Keratinocyte (primary cell): ENCODE results near the gene DNAJB4. TPM values are rescaled to one million over a fixed set of nuclear protein-coding genes. Genes with fewer than 3 reads are reported as not detected.

Source experiments
- DNase-seq: peaks from one replicate; pipeline ENCODE4 v3.0.0-alpha.2; 2011; ENCODE audit warnings: low read depth, missing footprints, low spot score
- FAIRE-seq: peaks from 2 replicates; lab custom pipeline; 2011; peaks lifted over from hg19 to GRCh38; lab: Jason Lieb, UNC
- H2AFZ ChIP-seq: 2 replicates; pipeline ENCODE4 v1.6.0; 2012; ENCODE audit warnings: low read length, control low read depth, inconsistent platforms; ENCODE audit not compliant: control insufficient read depth
- H3K27ac ChIP-seq: 2 replicates; pipeline ENCODE4 v1.5.1; 2011; ENCODE audit warnings: low read length; ENCODE audit not compliant: control insufficient read depth, insufficient read depth
- H3K27me3 ChIP-seq: 3 replicates; pipeline ENCODE4 v1.6.0; 2011; ENCODE audit warnings: low read length; ENCODE audit not compliant: control insufficient read depth, insufficient read depth; ENCODE audit errors: extremely low read depth
- H3K36me3 ChIP-seq, 2 experiments: 2 replicates in 1 of 2; 3 replicates in 1 of 2; pipeline ENCODE4 v1.5.1; 2011; ENCODE audit warnings: low read length in 2 of 2, mild to moderate bottlenecking in 1 of 2; ENCODE audit not compliant: control insufficient read depth in 2 of 2, insufficient read depth in 2 of 2; ENCODE audit errors: extremely low read depth in 1 of 2
- H3K4me1 ChIP-seq: 3 replicates; pipeline ENCODE4 v1.5.1; 2011; ENCODE audit warnings: low read length; ENCODE audit not compliant: control insufficient read depth, insufficient read depth; ENCODE audit errors: extremely low read depth
- H3K4me2 ChIP-seq: 3 replicates; pipeline ENCODE4 v1.6.0; 2011; ENCODE audit warnings: low read depth, low read length; ENCODE audit not compliant: control insufficient read depth, insufficient read depth; ENCODE audit errors: extremely low read depth
- H3K4me3 ChIP-seq, 3 experiments: fragments of 200-600 bp in 1 of 3; sonication (generic) in 1 of 3; 2 replicates in 2 of 3; 3 replicates in 1 of 3; pipeline ENCODE4 v1.5.1; 2011 to 2016; ENCODE audit warnings: low read length in 3 of 3, mild to moderate bottlenecking in 3 of 3, control low read depth in 2 of 3, inconsistent platforms in 1 of 3, low read depth in 1 of 3, mixed read lengths in 1 of 3, mixed run types in 1 of 3, moderate library complexity in 1 of 3; ENCODE audit not compliant: control insufficient read depth in 2 of 3, insufficient read depth in 2 of 3; ENCODE audit errors: extremely low read depth in 1 of 3
- H3K79me2 ChIP-seq: 2 replicates; pipeline ENCODE4 v1.6.0; 2012; ENCODE audit warnings: low read length; ENCODE audit not compliant: control insufficient read depth, insufficient read depth
- H3K9ac ChIP-seq: 3 replicates; pipeline ENCODE4 v1.6.0; 2011; ENCODE audit warnings: low read length; ENCODE audit not compliant: control insufficient read depth, insufficient read depth; ENCODE audit errors: extremely low read depth
- H3K9me1 ChIP-seq: 3 replicates; pipeline ENCODE4 v1.6.0; 2011; ENCODE audit warnings: low read length; ENCODE audit not compliant: control insufficient read depth, insufficient read depth; ENCODE audit errors: extremely low read depth
- H3K9me3 ChIP-seq: 2 replicates; pipeline ENCODE4 v1.5.1; 2012; ENCODE audit warnings: low read depth, low read length; ENCODE audit not compliant: control insufficient read depth
- H4K20me1 ChIP-seq: 3 replicates; pipeline ENCODE4 v1.6.0; 2011; ENCODE audit warnings: low read length; ENCODE audit not compliant: control insufficient read depth, insufficient read depth; ENCODE audit errors: extremely low read depth
- EZH2 ChIP-seq: IDR thresholded peaks from one replicate; pipeline ENCODE4 v1.6.1; 2012; ENCODE audit warnings: inconsistent platforms, mild to moderate bottlenecking, low read length, moderate library complexity
- dilution Hi-C: fragments of 300-500 bp; cut with MboI; formaldehyde crosslinking; loops from one replicate; pipeline ENCODE4 v1.7.0; 2020; ENCODE audit warnings: low sequenced_read_pairs; ENCODE audit not compliant: extremely low pct_ligation_motif_present
- polyA plus RNA-seq, 5 experiments: library from polyadenylated mRNA; depleted of rRNA in 3 of 5; stranded (reverse) in 3 of 5; stranded (forward) in 1 of 5; unstranded in 1 of 5; fragments of >200 nt; gene quantifications; 1 replicate in 1 of 5; 2 replicates in 3 of 5; 3 replicates in 1 of 5; pipeline versions ENCODE4 v1.2.1 to v1.2.3, GENCODE V29; 2011 to 2012; ENCODE audit warnings: missing spikeins in 2 of 5, low read depth in 1 of 5, low replicate concordance in 1 of 5
- TF ChIP-seq, protein P1 (sequence below), 3 experiments: IDR thresholded peaks in 1 of 3; conservative IDR thresholded peaks in 1 of 3; optimal IDR thresholded peaks in 1 of 3; 2 replicates in 2 of 3; 3 replicates in 1 of 3; pipeline versions ENCODE3 to v1.5.1; 2011; ENCODE audit warnings: low read length in 3 of 3, mild to moderate bottlenecking in 3 of 3, moderate library complexity in 2 of 3, control low read depth in 1 of 3, inconsistent platforms in 1 of 3; ENCODE audit not compliant: insufficient read depth in 2 of 3; ENCODE audit errors: extremely low read depth in 1 of 3

The DNAJB4 gene
- polyA plus RNA-seq, 1 donor (not counting 4 experiments of a cell fraction or from before 2014, with no cell fraction given) = 30.9 TPM

DNA sequence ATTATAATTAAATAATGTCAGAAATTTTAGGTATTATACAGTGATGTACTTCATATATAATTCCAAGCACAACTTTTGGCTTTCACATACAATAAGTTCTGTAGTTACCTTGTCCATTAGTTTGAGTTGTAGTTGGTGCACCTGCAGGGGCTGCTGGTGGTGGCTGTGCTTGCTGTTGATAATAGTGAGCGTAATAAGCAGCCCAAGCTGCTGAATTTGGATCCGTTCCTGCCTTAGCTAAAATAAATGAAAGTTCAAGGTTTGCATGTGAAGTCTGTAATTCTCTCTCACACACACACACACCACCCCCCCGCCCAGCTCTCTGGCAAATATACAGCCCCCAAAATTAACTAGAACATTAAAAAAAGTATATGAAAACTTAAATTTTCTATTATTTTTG is 48.3 kb upstream of the DNAJB4 start:
- H4K20me1 ChIP-seq = peaks cover 4% of the 10 kb centered on the region
- peaks cover 23 to 53% of the 10 kb centered on the region in 2 experiments for H3K36me3 ChIP-seq
- H2AFZ ChIP-seq = no peak overlapping the region
- no peaks in the 10 kb centered on the region for H3K9me1 ChIP-seq
- no peak overlapping the region for H3K27ac ChIP-seq
- H3K4me1 ChIP-seq = no peaks in the 10 kb centered on the region
- FAIRE-seq = no peak
- no peak overlapping the region for H3K4me2 ChIP-seq
- no peak overlapping the region for H3K9ac ChIP-seq
- TF ChIP-seq, protein P1, sequence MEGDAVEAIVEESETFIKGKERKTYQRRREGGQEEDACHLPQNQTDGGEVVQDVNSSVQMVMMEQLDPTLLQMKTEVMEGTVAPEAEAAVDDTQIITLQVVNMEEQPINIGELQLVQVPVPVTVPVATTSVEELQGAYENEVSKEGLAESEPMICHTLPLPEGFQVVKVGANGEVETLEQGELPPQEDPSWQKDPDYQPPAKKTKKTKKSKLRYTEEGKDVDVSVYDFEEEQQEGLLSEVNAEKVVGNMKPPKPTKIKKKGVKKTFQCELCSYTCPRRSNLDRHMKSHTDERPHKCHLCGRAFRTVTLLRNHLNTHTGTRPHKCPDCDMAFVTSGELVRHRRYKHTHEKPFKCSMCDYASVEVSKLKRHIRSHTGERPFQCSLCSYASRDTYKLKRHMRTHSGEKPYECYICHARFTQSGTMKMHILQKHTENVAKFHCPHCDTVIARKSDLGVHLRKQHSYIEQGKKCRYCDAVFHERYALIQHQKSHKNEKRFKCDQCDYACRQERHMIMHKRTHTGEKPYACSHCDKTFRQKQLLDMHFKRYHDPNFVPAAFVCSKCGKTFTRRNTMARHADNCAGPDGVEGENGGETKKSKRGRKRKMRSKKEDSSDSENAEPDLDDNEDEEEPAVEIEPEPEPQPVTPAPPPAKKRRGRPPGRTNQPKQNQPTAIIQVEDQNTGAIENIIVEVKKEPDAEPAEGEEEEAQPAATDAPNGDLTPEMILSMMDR (optimal IDR thresholded peaks at IDR 0.05 in 1 of 3, IDR thresholded peaks at IDR 0.05 in 1 of 3, conservative IDR thresholded peaks at IDR 0.05 in 1 of 3; ENCODE audit: extremely low read depth in 1 of 3, insufficient read depth in 2 of 3, low read length in 3 of 3) = no peak
- no peak for TF ChIP-seq EZH2
- peaks cover 33% of the 10 kb centered on the region for H3K79me2 ChIP-seq
- no peaks in the 10 kb centered on the region for H3K9me3 ChIP-seq
- H3K4me3 ChIP-seq = no peak overlapping the region
- dilution Hi-C loops = no loop called here
- no peak for DNase-seq
- H3K27me3 ChIP-seq = no peaks in the 10 kb centered on the region

DNA sequence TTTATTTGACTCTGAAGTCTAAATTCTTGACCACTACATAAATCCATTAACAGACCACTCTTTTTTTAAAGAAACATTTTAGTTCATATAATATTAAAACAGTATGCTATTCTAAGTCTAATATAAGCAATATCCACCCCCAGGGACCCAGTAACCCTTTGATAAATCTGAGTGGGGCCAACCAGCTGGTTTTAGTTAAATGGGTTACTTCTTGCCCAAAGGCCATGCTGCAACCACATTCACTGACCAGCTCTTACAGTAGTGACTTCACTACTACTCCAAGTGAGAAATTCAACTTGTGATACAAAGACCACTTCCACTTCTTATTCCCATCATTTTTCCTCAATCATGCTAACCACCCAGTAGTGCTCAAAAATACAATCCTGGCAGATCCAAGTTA is 46.3 kb upstream of the DNAJB4 start:
- Histone ChIP-seq H2AFZ (no peak overlapping the region), H3K4me3 (no peak overlapping the region), H3K36me3 (peaks cover 26 to 49% of the 10 kb centered on the region in 2 experiments), H3K27ac (no peak overlapping the region), H3K27me3 (no peaks in the 10 kb centered on the region), H3K9me1 (no peaks in the 10 kb centered on the region), H3K79me2 (peaks cover 37% of the 10 kb centered on the region), H3K4me1 (no peaks in the 10 kb centered on the region), H3K4me2 (no peak overlapping the region), H4K20me1 (no peaks in the 10 kb centered on the region), H3K9ac (no peak overlapping the region), H3K9me3 (no peaks in the 10 kb centered on the region)
- FAIRE-seq (no peak), DNase-seq (no peak)
- dilution Hi-C loops = no loop called here
- TF ChIP-seq, protein P1 (optimal IDR thresholded peaks at IDR 0.05 in 1 of 3, IDR thresholded peaks at IDR 0.05 in 1 of 3, conservative IDR thresholded peaks at IDR 0.05 in 1 of 3; ENCODE audit: extremely low read depth in 1 of 3, insufficient read depth in 2 of 3, low read length in 3 of 3) = no peak
- no peak for TF ChIP-seq EZH2
